GM12875 (cell line): ENCODE results near the gene OSBPL10.

ENCODE experiments used
- H3K4me3 ChIP-seq: one replicate; pipeline ENCODE4 v1.5.1; 2011; ENCODE audit warnings: low read depth, low read length, control low read depth
- CTCF ChIP-seq: IDR thresholded peaks from 2 replicates; pipeline ENCODE4 v1.5.1; 2011; ENCODE audit warnings: low read depth, mild to moderate bottlenecking, control low read depth, inconsistent platforms, low read length, moderate library complexity, borderline replicate concordance; ENCODE audit not compliant: insufficient read depth

OSBPL10 gene

GRCh38 chr3:31620656-31621055, 360.4 kb downstream of the OSBPL10 start:
- TF ChIP-seq CTCF, result no peak
- H3K4me3 ChIP-seq, result no peak overlapping the region

DNA sequence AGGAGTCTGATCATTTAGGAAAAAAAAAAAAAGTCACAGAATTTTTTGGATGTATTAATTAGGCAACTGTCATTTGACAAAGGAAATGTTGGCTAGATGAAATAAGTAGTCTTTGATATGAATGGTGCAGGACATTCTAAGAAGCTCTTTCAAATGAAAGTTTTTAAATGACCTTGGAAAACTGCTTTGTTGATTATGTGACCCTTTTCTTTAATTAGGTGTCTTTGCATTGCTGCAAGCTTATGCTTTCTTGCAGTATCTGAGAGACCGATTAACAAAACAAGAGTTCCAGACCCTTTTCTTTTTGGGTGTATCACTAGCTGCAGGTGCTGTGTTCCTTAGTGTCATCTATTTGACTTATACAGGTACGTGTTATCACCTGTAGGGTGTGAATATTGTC, 364.4 kb downstream of the OSBPL10 start:
- TF ChIP-seq CTCF, result no peak
- H3K4me3 ChIP-seq, result no peak overlapping the region

DNA sequence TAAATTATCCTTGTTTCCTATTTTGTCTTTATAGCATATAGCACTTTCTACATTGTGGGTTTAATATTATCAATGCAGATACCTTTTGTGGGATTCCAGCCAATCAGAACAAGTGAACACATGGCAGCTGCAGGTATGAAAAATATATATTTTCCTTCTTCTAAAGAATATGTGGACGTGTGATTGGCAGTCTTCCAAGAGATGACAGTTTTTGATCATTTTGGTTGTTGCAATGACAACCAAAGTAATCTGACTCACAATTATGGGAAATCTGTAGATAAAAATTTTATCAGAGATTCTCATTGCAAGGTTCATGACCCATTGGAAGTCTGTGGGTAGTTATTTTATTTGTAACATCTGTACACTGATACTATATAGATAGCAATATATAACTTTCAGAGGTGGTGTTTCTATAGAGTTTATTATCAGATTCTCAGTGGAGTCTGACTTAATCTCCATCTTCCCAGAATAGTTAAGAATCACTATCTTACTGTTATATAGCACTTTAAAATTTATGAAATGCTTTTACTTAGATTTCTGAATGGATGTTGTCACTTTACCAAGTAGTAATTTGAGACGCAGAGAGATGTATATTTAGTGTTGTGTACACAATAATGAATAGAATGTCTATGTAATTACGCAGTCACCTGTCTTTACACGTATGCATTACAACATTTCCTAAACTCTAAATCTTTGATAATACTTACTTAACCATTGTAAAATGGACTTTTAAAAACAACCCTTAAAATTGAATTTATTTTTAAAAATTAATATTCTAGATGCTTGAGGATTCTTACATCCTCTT, 365.8 kb downstream of the OSBPL10 start:
- TF ChIP-seq CTCF, result no peak
- no peak overlapping the region for H3K4me3 ChIP-seq

- TF ChIP-seq CTCF, result no peak
These were observed 366.7 kb downstream of the OSBPL10 start for GRCh38 chr3:31614162-31614921.

GRCh38 chr3:31613654-31614053, 367.4 kb downstream of the OSBPL10 start:
- no peak overlapping the region for H3K4me3 ChIP-seq
- no peak for TF ChIP-seq CTCF

More at GRCh38 chr3:31614162-31614921, 366.7 kb downstream of the OSBPL10 start:
- no peak overlapping the region for H3K4me3 ChIP-seq

DNA sequence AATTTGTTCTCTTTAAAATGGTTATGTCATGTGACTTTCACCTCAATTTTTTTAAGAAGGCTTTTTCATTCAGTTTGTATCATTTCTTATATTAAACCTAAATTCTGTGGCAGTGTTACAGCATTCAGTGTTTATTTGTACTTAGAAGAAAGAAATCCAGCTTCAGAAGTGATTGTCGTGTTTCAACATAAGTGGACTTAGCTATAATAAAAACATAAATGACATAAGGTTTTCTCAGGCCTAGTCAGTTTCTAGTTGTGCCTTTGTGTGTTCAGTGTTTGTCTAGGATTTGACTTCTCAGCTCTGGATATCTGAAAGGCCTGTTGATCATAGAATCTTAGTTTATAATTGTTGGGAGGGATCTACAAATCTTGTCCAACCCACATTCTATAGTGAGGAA, 367.9 kb downstream of the OSBPL10 start:
- no peak overlapping the region for H3K4me3 ChIP-seq
- TF ChIP-seq CTCF, result no peak
